ENCODE measurements around the gene RPL22.
"Not testable (repeated sequence)": the region's sequence is repeated elsewhere in the genome, so short reads cannot be mapped to it uniquely, and the experiment has no call there.

Gene RPL22

DNA sequence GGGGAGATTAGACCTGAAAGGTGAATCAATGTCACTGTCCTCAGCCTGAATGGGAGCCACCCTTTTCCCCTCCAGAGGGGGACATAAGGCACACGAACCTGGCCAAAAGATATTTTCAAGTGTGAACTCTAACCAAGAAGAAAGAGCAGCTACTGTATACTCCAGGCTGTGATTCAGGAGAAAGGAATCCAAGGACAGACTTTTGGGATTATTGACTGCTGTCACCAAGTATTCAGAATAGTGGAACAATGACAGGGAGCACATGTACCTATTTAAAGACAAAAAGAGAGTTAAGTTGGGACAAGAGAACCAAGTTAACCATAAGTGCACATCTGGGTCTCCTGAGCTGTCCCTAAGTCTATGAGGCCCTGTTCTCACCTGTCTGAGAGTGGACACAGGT lies 34.0 kb upstream of the RPL22 start:
- no peak for DNase-seq (ENCODE audit: low spot score)

- no peak for DNase-seq (ENCODE audit: low spot score)
These were observed 26.3 kb upstream of the RPL22 start for GRCh38 chr1:6225651-6226050.

DNA sequence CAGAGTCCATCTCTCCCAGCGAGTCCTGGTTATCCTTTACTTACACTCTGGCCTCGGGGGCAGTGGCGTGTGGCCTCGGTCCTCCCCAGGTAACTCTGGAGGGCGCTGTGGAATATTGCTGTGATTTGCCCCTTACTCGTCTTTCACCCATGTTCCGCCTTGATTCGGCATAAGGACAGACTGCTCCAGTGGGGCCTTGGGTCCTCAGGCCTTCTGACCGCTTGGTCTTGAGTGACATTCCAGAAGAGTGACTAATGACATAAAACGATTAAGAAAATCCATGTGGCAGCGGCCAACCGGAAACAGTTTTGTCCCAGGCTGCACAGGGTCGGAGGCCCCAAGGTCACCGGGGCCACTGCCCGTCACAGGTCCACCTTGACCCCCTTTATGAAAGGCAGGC lies 25.3 kb upstream of the RPL22 start:
- no peak for DNase-seq (ENCODE audit: low spot score)

DNA sequence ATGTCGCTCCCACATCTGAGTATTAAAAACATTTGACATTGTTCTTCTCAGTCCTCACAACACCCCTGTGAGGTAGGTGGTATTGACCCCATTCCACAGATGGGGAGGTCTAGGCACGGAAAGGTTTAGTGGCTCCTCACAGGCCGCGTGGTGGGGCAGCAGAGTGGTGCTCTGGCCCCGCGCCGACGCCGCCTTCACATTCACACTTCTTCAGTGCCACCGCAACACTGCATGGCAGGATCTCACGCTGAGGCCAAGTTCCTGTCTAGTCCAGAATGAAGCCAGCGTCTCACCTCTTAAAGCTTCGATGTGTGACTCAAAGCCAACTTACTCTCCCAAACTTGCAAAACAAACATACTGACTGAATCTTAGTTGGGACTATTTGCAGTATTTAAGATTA lies 24.2 kb upstream of the RPL22 start:
- DNase-seq (ENCODE audit: low spot score) = no peak

- no peak for DNase-seq (ENCODE audit: low spot score)
These were observed 23.2 kb upstream of the RPL22 start for GRCh38 chr1:6222636-6223035.

- no peak for DNase-seq (ENCODE audit: low spot score)
These were observed 21.9 kb upstream of the RPL22 start for GRCh38 chr1:6221210-6221784.

DNA sequence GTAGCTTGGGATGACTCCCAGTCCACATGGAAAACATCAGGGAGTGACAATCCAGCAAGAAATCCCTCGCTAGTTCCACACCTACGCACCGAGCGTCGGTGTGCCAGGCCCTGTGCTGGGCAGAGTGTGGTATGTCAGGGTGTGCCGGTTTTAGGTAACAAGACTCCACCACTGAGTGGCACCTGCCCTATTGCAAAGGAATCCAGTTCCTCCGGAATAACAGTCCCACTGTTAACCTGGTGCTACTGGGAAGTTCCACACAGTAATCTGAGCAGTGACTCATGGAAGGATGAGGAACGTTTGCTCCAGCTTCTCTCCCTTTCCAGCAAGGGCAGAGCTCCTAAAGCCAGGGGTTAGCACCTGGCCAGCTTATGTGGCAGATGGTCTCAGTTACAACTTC lies 20.8 kb upstream of the RPL22 start:
- no peak for DNase-seq (ENCODE audit: low spot score)

- DNase-seq (ENCODE audit: low spot score) = not testable (repeated sequence)
These were observed 20.2 kb upstream of the RPL22 start for GRCh38 chr1:6219641-6220040.

GRCh38 chr1:6218375-6219164 lies 19.2 kb upstream of the RPL22 start:
- DNase-seq (ENCODE audit: low spot score) = no peak

DNA sequence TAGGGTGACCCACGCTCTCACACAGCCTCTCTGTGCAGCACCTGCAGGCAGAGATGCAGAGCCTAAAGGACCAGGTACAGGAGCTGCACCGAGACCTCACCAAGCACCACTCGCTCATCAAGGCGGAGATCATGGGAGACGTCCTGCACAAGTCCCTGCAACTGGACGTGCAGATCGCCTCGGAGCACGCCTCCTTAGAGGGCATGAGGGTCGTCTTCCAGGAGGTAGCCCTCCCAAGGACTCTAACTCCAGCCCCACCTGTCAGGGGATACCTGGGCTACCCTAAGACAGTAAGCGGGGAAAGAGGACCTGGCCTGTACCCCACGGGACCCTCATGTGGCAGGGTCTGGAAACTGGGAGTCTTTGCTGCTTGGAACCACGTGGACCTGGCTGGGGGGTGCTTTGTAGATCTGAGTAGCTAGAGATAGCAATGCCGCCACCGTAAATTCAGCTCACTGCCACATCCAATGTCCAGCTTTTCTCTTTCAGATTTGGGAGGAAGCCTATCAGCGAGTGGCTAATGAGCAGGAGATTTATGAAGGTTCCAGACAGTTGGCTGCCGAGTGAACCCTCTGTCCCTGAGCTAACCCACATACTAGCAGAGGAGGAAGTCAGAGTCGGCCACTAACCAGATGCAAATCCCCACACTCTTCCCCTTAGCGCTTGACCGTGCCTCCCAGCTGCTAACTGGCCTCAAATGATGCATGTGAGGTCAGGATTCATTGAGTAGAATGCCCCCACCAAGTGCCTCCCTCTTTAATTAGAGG lies 13.0 kb upstream of the RPL22 start:
- DNase-seq (ENCODE audit: low spot score) = no peak

GRCh38 chr1:6211731-6212130 lies 12.3 kb upstream of the RPL22 start:
- DNase-seq (ENCODE audit: low spot score) = no peak

DNA sequence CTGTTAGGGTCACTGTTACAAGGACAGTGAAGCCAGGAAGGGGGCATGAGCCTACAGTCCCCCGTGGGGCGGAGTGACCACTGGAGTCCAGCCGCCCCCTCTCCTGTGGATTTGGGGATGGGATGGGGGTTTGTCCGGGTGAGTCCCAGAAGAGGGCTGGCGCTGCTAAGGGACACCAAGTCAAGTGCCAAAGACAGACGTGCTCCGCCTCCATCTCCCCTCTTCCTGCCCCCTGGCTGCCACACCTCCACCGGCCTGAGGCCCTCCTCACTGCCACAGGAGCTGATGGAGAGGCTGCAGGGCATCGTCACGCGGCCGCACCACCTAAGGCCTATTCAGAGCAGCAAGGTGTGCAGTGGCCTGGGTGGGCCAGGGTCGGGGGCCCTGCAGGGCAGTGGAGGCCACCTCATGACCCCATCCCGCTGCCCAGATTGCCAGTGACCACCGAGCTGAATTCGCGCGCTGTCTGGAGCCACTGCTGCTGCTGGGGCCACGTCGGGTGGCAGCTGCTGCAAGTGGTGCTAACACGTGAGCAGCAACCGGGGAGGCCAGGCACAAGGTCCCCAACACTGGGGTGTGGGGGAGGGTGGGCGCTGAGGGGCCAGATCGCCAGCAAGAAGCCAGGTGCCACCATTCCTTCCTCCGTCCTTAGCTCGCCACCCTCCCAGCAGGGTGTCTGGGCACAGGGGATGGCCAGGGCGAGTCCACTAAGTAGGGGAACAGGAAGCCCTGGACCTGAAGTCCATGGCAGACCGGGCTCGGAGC lies 11.4 kb upstream of the RPL22 start:
- no peak for DNase-seq (ENCODE audit: low spot score)

DNA sequence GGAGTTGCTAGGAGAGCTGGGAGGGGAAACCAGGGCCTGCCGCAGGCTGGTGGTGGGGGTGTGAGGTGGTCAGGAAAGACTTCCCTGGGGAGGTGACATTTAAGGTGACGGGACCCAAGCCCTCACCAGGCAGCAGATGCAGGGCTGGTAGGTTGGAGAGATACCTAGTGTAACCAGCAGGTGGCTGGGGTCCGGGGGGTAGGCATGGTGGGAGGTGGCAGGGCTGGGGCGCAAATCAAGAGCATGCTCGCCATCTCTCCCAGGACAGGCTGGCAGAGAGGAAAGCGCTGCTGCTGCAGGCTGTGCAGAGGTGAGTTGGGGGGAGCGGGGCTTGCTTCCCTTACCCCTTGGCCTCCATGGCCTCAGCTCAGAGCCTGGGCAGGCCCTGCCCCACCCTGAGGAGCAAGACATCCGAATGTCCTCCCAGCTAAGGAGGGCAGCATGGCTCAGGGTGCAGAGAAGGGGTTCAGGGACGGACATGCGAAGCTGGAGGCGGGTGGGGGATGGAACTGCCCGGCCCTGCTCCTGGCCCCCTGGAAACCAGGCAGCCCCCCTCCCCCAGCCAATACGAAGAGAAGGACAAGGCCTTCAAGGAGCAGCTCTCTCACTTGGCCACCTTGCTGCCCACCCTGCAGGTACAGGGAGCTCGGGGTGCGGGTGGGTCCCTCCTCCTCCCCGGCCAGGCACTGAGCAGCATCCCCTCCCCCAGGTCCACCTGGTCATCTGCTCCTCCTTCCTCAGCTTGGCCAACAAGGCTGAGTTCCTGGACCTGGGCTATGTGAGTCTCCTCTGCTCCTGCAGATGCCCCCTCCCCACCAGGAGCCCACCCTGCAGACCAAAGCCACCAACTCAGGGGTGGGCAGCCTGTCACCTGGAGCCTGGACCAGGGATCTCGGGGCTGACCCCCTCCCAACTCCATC lies 10.5 kb upstream of the RPL22 start:
- DNase-seq (ENCODE audit: low spot score) = no peak

GRCh38 chr1:6208723-6209660 lies 9.6 kb upstream of the RPL22 start:
- peak; percentile 85 for DNase-seq (ENCODE audit: low spot score)

DNA sequence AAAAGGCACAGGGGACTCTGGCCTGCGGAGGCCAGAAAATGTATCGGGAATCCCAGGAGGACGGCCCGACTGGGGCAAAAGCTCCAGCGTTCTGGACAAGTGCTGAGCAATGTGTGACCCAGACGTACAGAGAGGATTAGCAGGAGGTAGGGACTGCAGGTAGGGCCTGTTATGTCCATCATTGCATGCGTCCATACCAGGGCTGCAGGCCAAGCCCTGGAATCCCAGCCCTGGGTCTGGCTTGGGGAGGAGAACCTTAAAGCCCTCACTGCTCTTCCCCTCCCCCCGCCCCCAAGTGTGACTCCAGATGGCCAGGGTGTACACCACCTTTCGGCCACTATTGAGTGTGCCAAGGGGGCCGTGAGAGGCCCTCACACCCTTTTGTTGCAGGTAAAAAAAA lies 8.5 kb upstream of the RPL22 start:
- DNase-seq (ENCODE audit: low spot score) = no peak

- DNase-seq (ENCODE audit: low spot score) = no peak
These were observed 7.9 kb upstream of the RPL22 start for GRCh38 chr1:6207075-6207885.

GRCh38 chr1:6206520-6206855 lies 7.1 kb upstream of the RPL22 start:
- no peak for DNase-seq (ENCODE audit: low spot score)

DNA sequence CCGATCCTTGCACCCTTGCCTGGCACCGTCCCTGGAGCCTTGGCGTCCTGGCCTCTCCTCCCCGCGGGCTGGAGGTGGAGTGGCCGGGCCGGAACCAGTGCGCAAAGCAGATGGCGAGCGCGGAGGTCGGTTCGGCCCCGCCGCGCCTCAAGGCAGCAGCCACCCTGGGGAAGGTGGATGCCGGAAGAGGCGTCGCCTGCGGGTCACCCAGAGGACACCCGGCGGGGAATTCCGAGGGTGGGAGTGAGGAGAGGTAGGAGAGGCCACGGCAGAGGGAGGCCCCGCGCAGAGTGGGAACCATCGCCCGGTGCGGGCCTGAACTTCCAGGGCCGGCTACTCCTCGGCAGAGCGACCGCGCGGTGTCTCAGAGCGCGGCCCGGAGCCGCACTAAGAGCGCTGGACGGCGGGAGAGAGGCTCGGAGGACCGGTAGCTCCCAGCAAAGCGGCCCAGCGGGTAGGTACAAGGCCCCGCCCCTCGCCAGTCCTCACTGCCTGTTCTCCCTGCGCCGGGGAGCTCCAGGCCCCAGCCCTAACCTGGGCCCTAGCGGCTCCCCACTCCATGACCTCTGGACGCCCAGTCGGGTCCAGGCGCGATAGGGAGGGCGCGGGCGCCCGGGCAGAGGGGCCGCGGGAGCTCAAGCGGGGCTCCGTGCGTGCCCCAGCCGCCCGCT lies 6.6 kb upstream of the RPL22 start, which contains the start of gene RNF207:
Gene RNF207 (plus strand): TSS at position 271 of the 671 bp plus-strand sequence. CDS start 417 bp downstream, outside the sequence.
- peak; percentile 75 for DNase-seq (ENCODE audit: low spot score)

GRCh38 chr1:6202256-6202655 lies 2.9 kb upstream of the RPL22 start:
- DNase-seq (ENCODE audit: low spot score) = no peak
